Activated CD8-positive, alpha-beta memory T cell treated with anti-CD3 and anti-CD28 coated beads for 36 hours (primary cell): ENCODE data around the gene EGFL7. TPM values are rescaled to one million over a fixed set of nuclear protein-coding genes. Genes with fewer than 3 reads are reported as not detected.
"Not testable (repeated sequence)": the region's sequence is repeated elsewhere in the genome, so short reads cannot be mapped to it uniquely, and the experiment has no call there.

Experiments used
- CTCF ChIA-PET: fragments of 350-600 bp; sonication (Branson Sonifier 250); formaldehyde crosslinking; loops from one replicate; lab custom pipeline; 2021; ENCODE audit warnings: antibody characterized with exemption; lab: Charles Lee
- POLR2A ChIA-PET: fragments of 350-600 bp; sonication (Branson Sonifier 250); formaldehyde crosslinking; loops from one replicate; lab custom pipeline; 2021; ENCODE audit warnings: antibody characterized with exemption; lab: Charles Lee
- total RNA-seq, 2 experiments: library from RNA; stranded (reverse); gene quantifications; one replicate each; pipeline ENCODE4 v1.2.3, GENCODE V29; 2021

The EGFL7 gene
- total RNA-seq, 2 experiments from 2014 or later = 0.69 to 0.70 TPM

- POLR2A ChIA-PET = no interaction called here
Observed at GRCh38 chr9:136623016-136623841, 39.5 kb upstream of the EGFL7 start.

GRCh38 chr9:136623842-136624183 is 38.9 kb upstream of the EGFL7 start:
- POLR2A ChIA-PET = no interaction called here
- CTCF ChIA-PET = interaction anchor here (3.6 kb wide), 1 partner anchor 136 kb away, joined by 20 read pairs; no protein-coding TSS in a partner anchor

More at GRCh38 chr9:136623016-136623841, 39.5 kb upstream of the EGFL7 start:
- CTCF ChIA-PET = interaction anchor here (0.5 kb wide), 1 partner anchor 135 kb away, joined by 4 read pairs; no protein-coding TSS in a partner anchor

- ChIA-PET CTCF (interaction anchor here (3.6 kb wide), 1 partner anchor 136 kb away, joined by 20 read pairs; no protein-coding TSS in a partner anchor), POLR2A (no interaction called here)
Observed at GRCh38 chr9:136624184-136624951, 38.3 kb upstream of the EGFL7 start.

GRCh38 chr9:136625101-136626065 is 37.3 kb upstream of the EGFL7 start:
- CTCF ChIA-PET = interaction anchor here (1.9 to 3.6 kb wide), 2 partner anchors 137 to 140 kb away, joined by 7 to 20 read pairs; no protein-coding TSS in a partner anchor

DNA sequence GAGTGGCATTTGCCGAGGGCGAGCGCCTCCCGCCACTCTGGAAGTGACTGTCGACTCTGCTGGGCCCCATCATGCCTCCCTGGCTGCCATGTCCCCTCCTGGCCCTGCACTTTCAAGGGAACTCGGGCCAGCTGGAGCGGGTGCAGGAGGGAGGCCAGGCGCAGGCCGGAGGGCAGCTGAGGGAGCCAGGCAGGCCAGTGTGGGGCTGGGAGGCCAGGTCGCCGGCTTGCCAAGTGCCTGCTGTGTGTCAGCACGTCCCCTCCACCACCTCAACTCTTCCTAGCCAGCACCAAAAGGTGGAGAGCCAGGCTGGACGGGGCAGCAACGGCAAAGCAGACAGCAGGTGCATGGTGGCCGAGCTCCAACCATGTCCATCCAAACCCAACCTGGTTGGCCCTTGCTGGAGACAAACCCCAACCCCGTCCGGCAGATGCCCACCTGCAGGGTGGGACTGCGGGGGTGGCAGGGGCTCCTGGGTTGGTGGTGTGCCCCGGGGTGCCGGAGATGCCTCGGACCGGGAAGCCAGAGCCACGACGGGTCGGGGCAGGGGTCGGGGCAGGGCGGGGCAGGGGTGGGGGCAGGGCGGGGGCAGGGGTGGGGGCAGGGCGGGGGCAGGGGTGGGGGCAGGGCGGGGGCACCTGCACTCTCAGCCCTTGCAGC is 36.5 kb upstream of the EGFL7 start:
- POLR2A ChIA-PET = no interaction called here
- CTCF ChIA-PET = interaction anchor here (1.3 to 3.6 kb wide), 3 partner anchors 130 to 141 kb away, joined by 3 to 20 read pairs (median 7); no protein-coding TSS in a partner anchor

More at GRCh38 chr9:136625101-136626065, 37.3 kb upstream of the EGFL7 start:
- POLR2A ChIA-PET = no interaction called here

DNA sequence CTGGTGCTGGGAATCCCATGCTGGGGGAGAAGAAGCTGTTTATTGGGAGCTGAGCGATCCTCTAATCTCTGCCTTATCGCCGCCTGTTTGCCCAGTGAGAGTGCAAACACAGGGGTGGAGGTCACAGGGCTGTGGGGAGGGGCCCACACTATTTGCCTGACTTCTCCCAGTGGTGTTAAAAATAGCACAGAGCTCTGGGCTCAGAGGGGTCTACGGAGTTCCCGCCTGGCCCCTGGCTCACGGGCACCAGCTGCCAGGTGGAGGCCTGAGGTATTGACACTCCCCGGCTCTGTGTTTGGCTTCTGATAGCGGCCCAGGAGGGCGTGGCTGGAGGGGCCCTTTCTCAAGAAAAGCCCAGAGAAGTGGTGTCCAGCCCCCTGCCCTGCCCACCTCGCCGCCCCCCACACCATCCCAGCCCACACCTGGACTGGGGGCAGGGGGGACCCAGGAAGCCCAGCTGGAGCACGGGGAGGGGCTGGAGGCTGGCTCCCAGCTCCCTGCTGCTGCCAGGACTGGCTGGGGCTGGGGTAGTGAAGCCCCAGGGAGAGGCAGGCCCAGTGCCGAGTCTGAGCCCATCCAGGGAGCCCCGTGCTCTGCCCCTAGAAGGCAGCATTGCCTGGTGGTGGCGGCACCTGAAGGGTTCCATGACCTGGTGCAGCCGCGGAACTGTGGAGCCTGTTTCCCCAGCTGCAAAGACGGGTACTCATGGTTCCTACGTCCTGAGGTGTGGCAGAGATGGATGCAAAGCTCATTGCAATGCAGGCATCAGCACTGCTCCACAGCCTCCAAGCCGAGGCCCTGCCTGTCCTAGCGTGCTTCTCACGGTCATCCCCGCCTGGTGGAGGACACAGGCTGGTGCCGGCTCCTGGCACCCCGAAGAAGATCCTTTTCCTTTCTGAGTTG is 35.7 kb upstream of the EGFL7 start:
- CTCF ChIA-PET = interaction anchor here (1.3 to 3.6 kb wide), 3 partner anchors 131 to 142 kb away, joined by 3 to 20 read pairs (median 7); no protein-coding TSS in a partner anchor
- POLR2A ChIA-PET = no interaction called here

- CTCF ChIA-PET = interaction anchor here (2.2 to 3.2 kb wide), 2 partner anchors 140 to 143 kb away, joined by 8 to 29 read pairs; no protein-coding TSS in a partner anchor
Observed at GRCh38 chr9:136627703-136628102, 35.0 kb upstream of the EGFL7 start.

GRCh38 chr9:136628268-136628667 is 34.4 kb upstream of the EGFL7 start:
- CTCF ChIA-PET = interaction anchor here (2.2 to 3.2 kb wide), 2 partner anchors 140 to 143 kb away, joined by 8 to 29 read pairs; no protein-coding TSS in a partner anchor

More at GRCh38 chr9:136627703-136628102, 35.0 kb upstream of the EGFL7 start:
- POLR2A ChIA-PET = no interaction called here

GRCh38 chr9:136629001-136629878 is 33.5 kb upstream of the EGFL7 start:
- CTCF ChIA-PET = interaction anchor here (2.2 to 3.2 kb wide), 2 partner anchors 141 to 144 kb away, joined by 8 to 29 read pairs; no protein-coding TSS in a partner anchor
- POLR2A ChIA-PET = no interaction called here

More at GRCh38 chr9:136628268-136628667, 34.4 kb upstream of the EGFL7 start:
- POLR2A ChIA-PET = no interaction called here

GRCh38 chr9:136629879-136630661 is 32.6 kb upstream of the EGFL7 start:
- CTCF ChIA-PET = interaction anchor here (2.2 to 3.2 kb wide), 2 partner anchors 142 to 145 kb away, joined by 8 to 29 read pairs; no protein-coding TSS in a partner anchor
- POLR2A ChIA-PET = no interaction called here

GRCh38 chr9:136630662-136630992 is 32.1 kb upstream of the EGFL7 start:
- POLR2A ChIA-PET = no interaction called here
- CTCF ChIA-PET = interaction anchor here (3.2 kb wide), 1 partner anchor 142 kb away, joined by 29 read pairs; no protein-coding TSS in a partner anchor

- ChIA-PET CTCF (interaction anchor here (0.7 to 1.4 kb wide), 5 partner anchors 9 to 146 kb away, joined by 3 to 20 read pairs (median 4); no protein-coding TSS in a partner anchor), POLR2A (no interaction called here)
Observed at GRCh38 chr9:136631038-136632000, 31.4 kb upstream of the EGFL7 start.

DNA sequence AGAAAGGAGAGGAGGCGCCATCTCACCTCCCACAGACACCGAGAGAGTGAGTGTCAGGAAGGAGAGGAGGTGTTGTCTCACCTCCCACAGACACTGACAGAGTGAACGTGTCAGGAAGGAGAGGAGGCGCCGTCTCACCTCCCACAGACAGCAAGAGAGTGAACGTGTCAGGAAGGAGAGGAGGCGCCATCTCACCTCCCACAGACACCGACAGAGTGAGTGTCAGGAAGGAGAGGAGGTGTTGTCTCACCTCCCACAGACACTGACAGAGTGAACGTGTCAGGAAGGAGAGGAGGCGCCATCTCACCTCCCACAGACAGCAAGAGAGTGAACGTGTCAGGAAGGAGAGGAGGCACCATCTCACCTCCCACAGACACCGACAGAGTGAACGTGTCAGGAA is 30.6 kb upstream of the EGFL7 start:
- POLR2A ChIA-PET = not testable (repeated sequence)

More for the DNA sequence above, 30.6 kb upstream of the EGFL7 start:
- CTCF ChIA-PET = interaction anchor here (0.7 to 1.4 kb wide), 5 partner anchors 9 to 147 kb away, joined by 3 to 20 read pairs (median 4); no protein-coding TSS in a partner anchor
